Measurements from ENCODE around the gene CKAP4. TPM values are rescaled to one million over a fixed set of nuclear protein-coding genes. Genes with fewer than 3 reads are reported as not detected.

Gene CKAP4
- total RNA-seq, 1 experiment from 2014 or later = 108 TPM

- Mint-ChIP-seq H3K36me3 (ENCODE audit: insufficient read depth, unreplicated experiment) (no peaks in the 10 kb centered on the region), H3K9me3 (ENCODE audit: low read depth, unreplicated experiment) (no peaks in the 10 kb centered on the region), H3K27me3 (ENCODE audit: unreplicated experiment) (peaks cover 51% of the 10 kb centered on the region), H3K4me1 (ENCODE audit: low read depth, unreplicated experiment) (no peaks in the 10 kb centered on the region), H3K4me3 (ENCODE audit: low read depth, unreplicated experiment) (no peak overlapping the region), H3K27ac (ENCODE audit: unreplicated experiment) (no peak overlapping the region)
- intact Hi-C loops (cut with micrococcal nuclease; ENCODE audit: unreplicated experiment) = no loop called here
- BruUV-seq (replicated peaks) = no TSS peak
- CTCF ChIA-PET = no interaction called here
- TF ChIP-seq, protein P1, sequence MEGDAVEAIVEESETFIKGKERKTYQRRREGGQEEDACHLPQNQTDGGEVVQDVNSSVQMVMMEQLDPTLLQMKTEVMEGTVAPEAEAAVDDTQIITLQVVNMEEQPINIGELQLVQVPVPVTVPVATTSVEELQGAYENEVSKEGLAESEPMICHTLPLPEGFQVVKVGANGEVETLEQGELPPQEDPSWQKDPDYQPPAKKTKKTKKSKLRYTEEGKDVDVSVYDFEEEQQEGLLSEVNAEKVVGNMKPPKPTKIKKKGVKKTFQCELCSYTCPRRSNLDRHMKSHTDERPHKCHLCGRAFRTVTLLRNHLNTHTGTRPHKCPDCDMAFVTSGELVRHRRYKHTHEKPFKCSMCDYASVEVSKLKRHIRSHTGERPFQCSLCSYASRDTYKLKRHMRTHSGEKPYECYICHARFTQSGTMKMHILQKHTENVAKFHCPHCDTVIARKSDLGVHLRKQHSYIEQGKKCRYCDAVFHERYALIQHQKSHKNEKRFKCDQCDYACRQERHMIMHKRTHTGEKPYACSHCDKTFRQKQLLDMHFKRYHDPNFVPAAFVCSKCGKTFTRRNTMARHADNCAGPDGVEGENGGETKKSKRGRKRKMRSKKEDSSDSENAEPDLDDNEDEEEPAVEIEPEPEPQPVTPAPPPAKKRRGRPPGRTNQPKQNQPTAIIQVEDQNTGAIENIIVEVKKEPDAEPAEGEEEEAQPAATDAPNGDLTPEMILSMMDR (IDR thresholded peaks at IDR 0.05; ENCODE audit: unreplicated experiment) = no peak
- no peak for DNase-seq
Observed at GRCh38 chr12:106192659-106193393, 55.0 kb downstream of the CKAP4 start.

- TF ChIP-seq, protein P1 (IDR thresholded peaks at IDR 0.05; ENCODE audit: unreplicated experiment) = no peak
- H3K27me3 Mint-ChIP-seq (ENCODE audit: unreplicated experiment) = peaks cover 48% of the 10 kb centered on the region
- BruUV-seq (replicated peaks) = no TSS peak
- H3K36me3 Mint-ChIP-seq (ENCODE audit: insufficient read depth, unreplicated experiment) = no peaks in the 10 kb centered on the region
- no peak overlapping the region for H3K4me3 Mint-ChIP-seq (ENCODE audit: low read depth, unreplicated experiment)
- H3K27ac Mint-ChIP-seq (ENCODE audit: unreplicated experiment) = no peak overlapping the region
- H3K9me3 Mint-ChIP-seq (ENCODE audit: low read depth, unreplicated experiment) = no peaks in the 10 kb centered on the region
- intact Hi-C loops (cut with micrococcal nuclease; ENCODE audit: unreplicated experiment) = no loop called here
- peaks cover 8% of the 10 kb centered on the region for H3K4me1 Mint-ChIP-seq (ENCODE audit: low read depth, unreplicated experiment)
- CTCF ChIA-PET = no interaction called here
- no peak for DNase-seq
Observed at GRCh38 chr12:106190581-106190980, 57.2 kb downstream of the CKAP4 start.

DNA sequence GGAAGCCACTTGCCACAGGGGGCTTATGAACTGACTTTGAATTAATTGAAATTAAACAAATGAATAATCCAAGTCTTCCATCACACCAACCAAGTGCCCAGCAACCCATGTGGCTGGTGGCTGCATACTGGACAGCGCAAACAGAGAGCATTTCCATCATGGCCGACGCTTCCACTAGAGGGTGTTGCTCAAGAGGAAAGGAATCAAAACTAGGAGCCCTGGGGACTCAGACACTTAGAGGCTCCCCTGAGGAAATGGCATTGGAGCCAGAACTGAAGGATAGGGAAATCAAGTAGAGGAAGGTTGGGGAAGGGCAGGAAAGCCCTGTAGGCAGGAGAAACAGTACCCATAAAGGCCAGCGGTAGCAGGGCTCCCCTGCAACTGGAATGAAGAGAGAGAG, 58.5 kb downstream of the CKAP4 start:
- Mint-ChIP-seq H3K27ac (ENCODE audit: unreplicated experiment) (no peak overlapping the region), H3K27me3 (ENCODE audit: unreplicated experiment) (peaks cover 41% of the 10 kb centered on the region), H3K9me3 (ENCODE audit: low read depth, unreplicated experiment) (no peaks in the 10 kb centered on the region), H3K36me3 (ENCODE audit: insufficient read depth, unreplicated experiment) (no peaks in the 10 kb centered on the region), H3K4me3 (ENCODE audit: low read depth, unreplicated experiment) (no peak overlapping the region), H3K4me1 (ENCODE audit: low read depth, unreplicated experiment) (peaks cover 8% of the 10 kb centered on the region)
- BruUV-seq (replicated peaks) = no TSS peak
- no peak for DNase-seq
- intact Hi-C loops (cut with micrococcal nuclease; ENCODE audit: unreplicated experiment) = no loop called here
- TF ChIP-seq, protein P1 (IDR thresholded peaks at IDR 0.05; ENCODE audit: unreplicated experiment) = no peak
- CTCF ChIA-PET = no interaction called here

GRCh38 chr12:106188256-106188655, 59.6 kb downstream of the CKAP4 start:
- Mint-ChIP-seq H3K27ac (ENCODE audit: unreplicated experiment) (no peak overlapping the region), H3K36me3 (ENCODE audit: insufficient read depth, unreplicated experiment) (no peaks in the 10 kb centered on the region), H3K9me3 (ENCODE audit: low read depth, unreplicated experiment) (no peaks in the 10 kb centered on the region), H3K4me3 (ENCODE audit: low read depth, unreplicated experiment) (no peak overlapping the region), H3K4me1 (ENCODE audit: low read depth, unreplicated experiment) (peaks cover 8% of the 10 kb centered on the region), H3K27me3 (ENCODE audit: unreplicated experiment) (peaks cover 38% of the 10 kb centered on the region)
- DNase-seq = no peak
- intact Hi-C loops (cut with micrococcal nuclease; ENCODE audit: unreplicated experiment) = no loop called here
- no TSS peak for BruUV-seq (replicated peaks)
- TF ChIP-seq, protein P1 (IDR thresholded peaks at IDR 0.05; ENCODE audit: unreplicated experiment) = no peak
- CTCF ChIA-PET = no interaction called here

Other genes with a start within 250 kb of the CKAP4 start
- gene NUAK1, start 109.1 kb downstream of the CKAP4 start, total RNA-seq (2022) = 8.0 and 14.3 TPM in 2 replicates
- 30.7 and 37.7 TPM in 2 replicates for gene TCP11L2, start 54.7 kb upstream of the CKAP4 start, total RNA-seq (2022)
- gene POLR3B, start 109.7 kb upstream of the CKAP4 start, total RNA-seq (2022) = 13.6 and 13.9 TPM in 2 replicates